ENCODE results near the gene PLEKHA7. TPM values are rescaled to one million over a fixed set of nuclear protein-coding genes. Genes with fewer than 3 reads are reported as not detected.

The PLEKHA7 gene
- total RNA-seq, 4 donors from 2014 or later, result 23.6 to 47.5 (median 32.7) TPM

GRCh38 chr11:16799890-16800289 is 214.3 kb downstream of the PLEKHA7 start:
- no peak overlapping the region for H3K27ac ChIP-seq
- peaks cover 3% of the 10 kb centered on the region for H3K36me3 ChIP-seq
- no peaks in the 10 kb centered on the region for H3K9me3 ChIP-seq
- no peak for DNase-seq (ENCODE audit: low spot score in 2 of 2)
- TF ChIP-seq CTCF (IDR thresholded peaks at IDR 0.05), result no peak
- peaks cover 11% of the 10 kb centered on the region for H3K4me1 ChIP-seq
- H3K4me3 ChIP-seq, result no peak overlapping the region
- H3K27me3 ChIP-seq, result no peaks in the 10 kb centered on the region

GRCh38 chr11:16799221-16799620 is 215.0 kb downstream of the PLEKHA7 start:
- Histone ChIP-seq H3K27ac (no peak overlapping the region), H3K27me3 (no peaks in the 10 kb centered on the region), H3K9me3 (no peaks in the 10 kb centered on the region), H3K36me3 (peaks cover 3% of the 10 kb centered on the region), H3K4me3 (no peak overlapping the region), H3K4me1 (peaks cover 4% of the 10 kb centered on the region)
- TF ChIP-seq POLR2A (IDR thresholded peaks at IDR 0.05) (no peak), EP300 (IDR thresholded peaks at IDR 0.05) (no peak), CTCF (IDR thresholded peaks at IDR 0.05) (no peak), POLR2AphosphoS5 (IDR thresholded peaks at IDR 0.05) (no peak)
- WGBS, result 67% methylated on average over 1 of the region's 1 CpG
- DNase-seq (ENCODE audit: low spot score in 2 of 2), result no peak

DNA sequence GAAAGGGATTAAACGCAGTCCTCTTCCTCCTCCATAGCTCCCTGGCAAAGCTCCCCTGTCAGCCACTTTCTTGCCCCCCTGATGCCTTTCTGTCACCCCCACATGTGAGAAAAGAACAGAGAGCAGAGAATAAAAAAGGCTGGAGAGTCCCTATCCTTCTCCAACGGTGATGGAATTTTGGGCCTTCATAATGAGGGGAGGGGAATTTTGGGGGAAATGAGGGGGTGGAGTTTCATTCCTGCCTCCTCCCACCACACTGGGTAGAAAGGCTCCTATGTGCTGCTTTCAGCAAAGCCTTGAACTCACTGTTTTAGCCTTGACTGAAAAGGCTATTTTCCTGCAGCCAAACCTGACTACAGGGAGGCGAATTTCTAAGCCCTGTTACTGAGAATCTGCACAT is 216.4 kb downstream of the PLEKHA7 start:
- Histone ChIP-seq H3K36me3 (peaks cover 3% of the 10 kb centered on the region), H3K4me1 (peaks cover 5% of the 10 kb centered on the region), H3K27me3 (no peaks in the 10 kb centered on the region), H3K27ac (no peak overlapping the region), H3K4me3 (no peak overlapping the region), H3K9me3 (no peaks in the 10 kb centered on the region)
- 54% methylated on average over 3 of the region's 3 CpGs for WGBS
- DNase-seq (ENCODE audit: low spot score in 2 of 2), result no peak
- TF ChIP-seq POLR2AphosphoS5 (IDR thresholded peaks at IDR 0.05), result no peak
- no peak for TF ChIP-seq CTCF (IDR thresholded peaks at IDR 0.05)
- no peak for TF ChIP-seq POLR2A (IDR thresholded peaks at IDR 0.05)
- no peak for TF ChIP-seq EP300 (IDR thresholded peaks at IDR 0.05)

DNA sequence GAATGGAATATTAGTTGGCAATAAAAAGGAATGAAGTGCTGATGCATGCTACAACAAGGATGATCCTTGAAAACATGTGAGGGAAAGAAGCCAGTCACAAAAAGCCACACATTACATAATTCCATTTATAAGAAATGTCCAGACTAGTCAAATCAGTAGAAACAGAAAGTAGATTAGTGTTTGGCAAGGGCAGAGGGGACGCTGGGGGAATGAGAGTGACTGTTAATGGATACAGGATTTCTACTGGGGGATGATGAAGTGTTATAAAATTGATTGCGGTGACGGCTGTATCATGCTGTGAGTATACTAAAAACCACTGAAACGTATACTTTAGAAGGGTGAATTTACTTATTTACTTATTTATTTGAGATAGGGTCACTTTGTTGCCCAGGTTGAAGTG is 217.9 kb downstream of the PLEKHA7 start:
- peaks cover 3% of the 10 kb centered on the region for H3K36me3 ChIP-seq
- H3K27me3 ChIP-seq, result no peaks in the 10 kb centered on the region
- H3K4me1 ChIP-seq, result peaks cover 20% of the 10 kb centered on the region
- no peak overlapping the region for H3K27ac ChIP-seq
- no peaks in the 10 kb centered on the region for H3K9me3 ChIP-seq
- TF ChIP-seq POLR2A (IDR thresholded peaks at IDR 0.05) (no peak), EP300 (IDR thresholded peaks at IDR 0.05) (no peak), CTCF (IDR thresholded peaks at IDR 0.05) (no peak), POLR2AphosphoS5 (IDR thresholded peaks at IDR 0.05) (no peak)
- WGBS, result 90% methylated on average over 4 of the region's 4 CpGs
- no peak for DNase-seq (ENCODE audit: low spot score in 2 of 2)
- H3K4me3 ChIP-seq, result no peak overlapping the region

- Histone ChIP-seq H3K27ac (peak overlapping the region; percentile 39), H3K36me3 (no peaks in the 10 kb centered on the region), H3K9me3 (no peaks in the 10 kb centered on the region), H3K4me1 (peaks cover 30% of the 10 kb centered on the region), H3K27me3 (no peaks in the 10 kb centered on the region), H3K4me3 (no peak overlapping the region)
- WGBS, result 82% methylated on average over 8 of the region's 8 CpGs
- DNase-seq (ENCODE audit: low spot score in 2 of 2), result no peak
- TF ChIP-seq POLR2A (IDR thresholded peaks at IDR 0.05) (no peak), EP300 (IDR thresholded peaks at IDR 0.05) (no peak), CTCF (IDR thresholded peaks at IDR 0.05) (no peak), POLR2AphosphoS5 (IDR thresholded peaks at IDR 0.05) (no peak)
Observed at GRCh38 chr11:16795146-16795545, 219.1 kb downstream of the PLEKHA7 start.

All from suprapubic skin (tissue), 4 donors.